DMS153 treated with DMSO at 0.1 percent for 48 hours (cell line): ENCODE data around the gene AGRN.
A peak's percentile ranks its signal among the peaks of the same experiment; 100 is the strongest.
"Not testable (repeated sequence)": the region's sequence is repeated elsewhere in the genome, so short reads cannot be mapped to it uniquely, and the experiment has no call there.

Source experiments
- DNase-seq: peaks from one replicate; lab custom pipeline; 2025; ENCODE audit not compliant: unreplicated experiment; lab: John Stamatoyannopoulos, UW

The AGRN gene

GRCh38 chr1:981955-982558 is 37.9 kb upstream of the AGRN start, which contains the start of gene PERM1:
TSS of gene PERM1 (minus strand) at chr1:982093. CDS start at chr1:981029, 1,064 bp downstream.
- no peak for DNase-seq

GRCh38 chr1:982765-983436 is 37.0 kb upstream of the AGRN start:
- DNase-seq: no peak

- DNase-seq: peak; percentile 30
Measured at GRCh38 chr1:983798-984475, 36.0 kb upstream of the AGRN start.

- DNase-seq: no peak
Measured at GRCh38 chr1:984476-984814, 35.5 kb upstream of the AGRN start.

GRCh38 chr1:985126-985525 is 34.8 kb upstream of the AGRN start:
- DNase-seq: no peak

- not testable (repeated sequence) for DNase-seq
Measured at GRCh38 chr1:988061-988460, 31.9 kb upstream of the AGRN start.

GRCh38 chr1:991275-991674 is 28.6 kb upstream of the AGRN start:
- not testable (repeated sequence) for DNase-seq

GRCh38 chr1:991895-992294 is 28.0 kb upstream of the AGRN start:
- DNase-seq: no peak

- DNase-seq: no peak
Measured at GRCh38 chr1:992362-992761, 27.6 kb upstream of the AGRN start.

GRCh38 chr1:993379-993995 is 26.4 kb upstream of the AGRN start:
- DNase-seq: no peak

- DNase-seq: not testable (repeated sequence)
Measured at GRCh38 chr1:994546-994945, 25.4 kb upstream of the AGRN start.

GRCh38 chr1:995665-996633 is 24.0 kb upstream of the AGRN start:
- DNase-seq: no peak

- no peak for DNase-seq
Measured at GRCh38 chr1:996851-997712, 22.8 kb upstream of the AGRN start.

- no peak for DNase-seq
Measured at GRCh38 chr1:997713-997992, 22.3 kb upstream of the AGRN start.

GRCh38 chr1:997993-998744 is 21.8 kb upstream of the AGRN start:
- DNase-seq: no peak

- no peak for DNase-seq
Measured at GRCh38 chr1:998745-998994, 21.2 kb upstream of the AGRN start.

- DNase-seq: no peak
Measured at GRCh38 chr1:998995-999724, 20.8 kb upstream of the AGRN start.

GRCh38 chr1:999725-1000356 is 20.1 kb upstream of the AGRN start, which contains the start of gene HES4:
TSS of gene HES4 (minus strand) at chr1:1000097. CDS start at chr1:999973, 124 bp downstream.
- DNase-seq: peak; percentile 74
